Liver (tissue), 9 donors: Measurements from ENCODE around the gene CACNB4. TPM values are rescaled to one million over a fixed set of nuclear protein-coding genes. Genes with fewer than 3 reads are reported as not detected.

Experiments
- DNase-seq: peaks from one replicate; pipeline ENCODE4 v3.0.0-alpha.2; 2017; ENCODE audit warnings: low spot score
- H3K27ac ChIP-seq, 2 donors: one replicate each; pipeline ENCODE4 v1.7.0; 2013; ENCODE audit warnings: inconsistent platforms in 2 of 2, low read length in 2 of 2, control low read depth in 1 of 2, low read depth in 1 of 2, mild to moderate bottlenecking in 1 of 2
- H3K27me3 ChIP-seq, 4 donors: one replicate each; pipeline versions ENCODE4 v1.6.1 to v1.7.0; 2013; ENCODE audit warnings: low read length in 3 of 4, inconsistent platforms in 1 of 4, mild to moderate bottlenecking in 1 of 4, moderate library complexity in 1 of 4; ENCODE audit not compliant: control insufficient read depth in 4 of 4, insufficient read depth in 4 of 4
- H3K36me3 ChIP-seq, 4 donors: one replicate each; pipeline versions ENCODE4 v1.6.1 to v1.7.0; 2013; ENCODE audit warnings: low read length in 3 of 4, mild to moderate bottlenecking in 3 of 4, low read depth in 1 of 4, moderate library complexity in 1 of 4; ENCODE audit not compliant: control insufficient read depth in 4 of 4, insufficient read depth in 3 of 4
- H3K4me1 ChIP-seq, 4 donors: one replicate each; pipeline versions ENCODE4 v1.6.1 to v1.7.0; 2013; ENCODE audit warnings: low read length in 3 of 4, mild to moderate bottlenecking in 3 of 4, moderate library complexity in 1 of 4; ENCODE audit not compliant: control insufficient read depth in 4 of 4, insufficient read depth in 4 of 4
- H3K4me3 ChIP-seq, 3 donors: one replicate each; pipeline versions ENCODE4 v1.6.1 to v1.7.0; 2013; ENCODE audit warnings: low read length in 3 of 3, control low read depth in 1 of 3, low read depth in 1 of 3, mild to moderate bottlenecking in 1 of 3
- H3K9ac ChIP-seq, 2 donors: one replicate each; pipeline ENCODE4 v1.7.0; 2013; ENCODE audit warnings: low read length in 2 of 2, mild to moderate bottlenecking in 2 of 2, moderate library complexity in 2 of 2, control low read depth in 1 of 2, low read depth in 1 of 2
- H3K9me3 ChIP-seq, 4 donors: one replicate each; pipeline versions ENCODE4 v1.6.1 to v1.7.0; 2013; ENCODE audit warnings: low read length in 3 of 4; ENCODE audit not compliant: control insufficient read depth in 4 of 4
- CTCF ChIP-seq: fragments of 150-350 bp; IDR thresholded peaks from 2 replicates; pipeline ENCODE4 v1.5.1; 2017; ENCODE audit warnings: improper control_type of control experiment, low read depth, low read length; ENCODE audit not compliant: missing input control
- EGR1 ChIP-seq, 2 donors: IDR thresholded peaks; 2 replicates each; pipeline ENCODE4 v1.6.1; 2016 to 2018; ENCODE audit warnings: antibody characterized with exemption in 2 of 2, low read depth in 2 of 2
- FOXA1 ChIP-seq: IDR thresholded peaks from 2 replicates; pipeline ENCODE4 v1.6.1; 2016; ENCODE audit warnings: antibody characterized with exemption
- FOXA2 ChIP-seq: IDR thresholded peaks from 2 replicates; pipeline ENCODE4 v1.6.1; 2016; ENCODE audit warnings: antibody characterized with exemption
- HNF4A ChIP-seq, 2 donors: conservative IDR thresholded peaks; 2 replicates each; pipeline ENCODE4 v1.6.1; 2016; ENCODE audit warnings: antibody characterized with exemption in 2 of 2, mild to moderate bottlenecking in 2 of 2
- HNF4G ChIP-seq: IDR thresholded peaks from 2 replicates; pipeline ENCODE4 v1.6.1; 2016; ENCODE audit warnings: antibody characterized with exemption
- JUND ChIP-seq, 2 donors: IDR thresholded peaks; 2 replicates each; pipeline ENCODE4 v1.6.1; 2016; ENCODE audit warnings: antibody characterized with exemption in 2 of 2
- NR2F2 ChIP-seq: IDR thresholded peaks from 2 replicates; pipeline ENCODE4 v1.6.1; 2016; ENCODE audit warnings: antibody characterized with exemption
- RAD21 ChIP-seq, 2 donors: IDR thresholded peaks; 2 replicates each; pipeline ENCODE4 v1.6.1; 2016; ENCODE audit warnings: antibody characterized with exemption in 2 of 2, mild to moderate bottlenecking in 2 of 2
- REST ChIP-seq: IDR thresholded peaks from 2 replicates; pipeline ENCODE4 v1.6.1; 2016; ENCODE audit warnings: antibody characterized with exemption, mild to moderate bottlenecking
- RXRA ChIP-seq, 2 donors: IDR thresholded peaks; 2 replicates each; pipeline ENCODE4 v1.6.1; 2017 to 2018; ENCODE audit warnings: antibody characterized with exemption in 2 of 2, mild to moderate bottlenecking in 1 of 2
- SP1 ChIP-seq: IDR thresholded peaks from 2 replicates; pipeline ENCODE4 v1.6.1; 2018; ENCODE audit warnings: antibody characterized with exemption, mild to moderate bottlenecking
- TAF1 ChIP-seq: conservative IDR thresholded peaks from 2 replicates; pipeline ENCODE4 v1.6.1; 2016; ENCODE audit warnings: antibody characterized with exemption, mild to moderate bottlenecking
- YY1 ChIP-seq: IDR thresholded peaks from 2 replicates; pipeline ENCODE4 v1.6.1; 2016; ENCODE audit warnings: antibody characterized with exemption, mild to moderate bottlenecking
- ZBTB33 ChIP-seq: IDR thresholded peaks from 2 replicates; pipeline ENCODE4 v1.6.1; 2016; ENCODE audit warnings: antibody characterized with exemption
- WGBS: extraction: QIAGEN DNeasy Blood & Tissue Kit; methylation state at CpG from one replicate; pipeline ENCODE4 v1.1.7; 2013; 5-methylcytosine and 5-hydroxymethylcytosine counted together
- polyA plus RNA-seq, 2 donors: library from polyadenylated mRNA; stranded (reverse) in 1 of 2; unstranded in 1 of 2; fragments of 200-250 nt in 1 of 2; fragments of >200 nt in 1 of 2; fragmentation: Nextera tagmentation in 1 of 2; extraction: Ambion mirVana in 1 of 2; gene quantifications; one replicate each; pipeline versions ENCODE4 v1.2.1 to v1.2.3, GENCODE V29; 2013 to 2015
- total RNA-seq, 2 donors: library from RNA; depleted of rRNA; stranded (reverse); fragments of >200 nt; gene quantifications; one replicate each; pipeline ENCODE4 v1.2.3, GENCODE V29; 2014
- donor health status: healthy.
- donor health status: healthy.
- donor health status: healthy.
- donor health status: healthy.
- donor health status: healthy.

Gene CACNB4
- total and polyA plus RNA-seq, 4 donors, result 0.02 to 0.50 (median 0.21) TPM

- DNase-seq, result no peak
- H3K9me3 ChIP-seq, result peaks cover 0 to under 1% (median 0%) of the 10 kb centered on the region in 4 donors
- no peaks in the 10 kb centered on the region for H3K4me1 ChIP-seq
- H3K27me3 ChIP-seq, result no peaks in the 10 kb centered on the region
- H3K4me3 ChIP-seq, result no peak overlapping the region
- H3K9ac ChIP-seq, result no peak overlapping the region
- H3K27ac ChIP-seq, result no peak overlapping the region
- WGBS, result 62% methylated on average over 6 of the region's 6 CpGs
- no peaks in the 10 kb centered on the region for H3K36me3 ChIP-seq
- no peak for TF ChIP-seq TAF1
- no peak for TF ChIP-seq CTCF
- no peak for TF ChIP-seq ZBTB33
Observed at GRCh38 chr2:151900331-151900730, 198.5 kb downstream of the CACNB4 start.

DNA sequence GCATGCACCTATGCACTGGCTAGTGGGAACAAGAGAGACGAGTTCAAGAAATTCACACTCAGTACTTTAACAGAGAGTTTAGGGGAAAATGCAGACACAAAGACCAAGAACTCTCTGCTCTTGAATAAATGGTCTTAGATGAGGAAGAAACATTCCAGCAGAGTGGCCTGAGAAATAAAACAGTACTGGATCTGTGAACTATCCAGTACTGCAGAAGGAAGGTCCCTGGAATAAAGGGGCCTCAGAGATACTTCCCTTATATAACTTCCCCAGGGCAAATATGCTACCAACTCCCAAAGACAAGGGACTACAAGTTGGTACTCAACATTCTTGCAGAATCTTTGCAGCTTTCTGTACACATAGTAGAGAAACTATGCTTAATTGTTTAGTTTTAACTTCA is 199.7 kb downstream of the CACNB4 start:
- no peaks in the 10 kb centered on the region for H3K27me3 ChIP-seq
- no peak for TF ChIP-seq JUND (IDR thresholded peaks at IDR 0.05)
- TF ChIP-seq SP1, result no peak
- no peak for TF ChIP-seq TAF1
- TF ChIP-seq REST, result no peak
- TF ChIP-seq EGR1 (IDR thresholded peaks at IDR 0.05; ENCODE audit: low read depth in 2 of 2), result no peak
- TF ChIP-seq RAD21 (IDR thresholded peaks at IDR 0.05), result no peak
- TF ChIP-seq CTCF, result no peak
- no peak for TF ChIP-seq RXRA (IDR thresholded peaks at IDR 0.05)
- no peak for TF ChIP-seq HNF4G
- TF ChIP-seq ZBTB33, result no peak
- TF ChIP-seq FOXA2, result no peak
- no peak for TF ChIP-seq FOXA1
- TF ChIP-seq HNF4A (conservative IDR thresholded peaks at IDR 0.05), result no peak
- TF ChIP-seq NR2F2, result no peak
- TF ChIP-seq YY1, result no peak
- no peaks in the 10 kb centered on the region for H3K4me1 ChIP-seq
- WGBS, result 76% methylated on average over 1 of the region's 1 CpG
- peaks cover 0 to 4% (median under 1%) of the 10 kb centered on the region in 4 donors for H3K9me3 ChIP-seq
- H3K36me3 ChIP-seq, result no peaks in the 10 kb centered on the region
- DNase-seq, result no peak
- no peak overlapping the region for H3K4me3 ChIP-seq
- no peak overlapping the region for H3K27ac ChIP-seq
- no peak overlapping the region for H3K9ac ChIP-seq
